GM12878 (cell line): ENCODE results near the gene FAM20B. TPM values are rescaled to one million over a fixed set of nuclear protein-coding genes. Genes with fewer than 3 reads are reported as not detected.

Experiments used
- CEBPZ ChIP-seq: fragments of 150-350 bp; IDR thresholded peaks from 2 replicates; pipeline ENCODE4 v1.6.1; 2016; ENCODE audit warnings: low read depth, low read length
- E2F4 ChIP-seq: IDR thresholded peaks from 2 replicates; pipeline ENCODE4 v1.6.1; 2012; ENCODE audit warnings: low read depth, low read length, improper control_type of control experiment
- E2F8 ChIP-seq: fragments of 450-650 bp; IDR thresholded peaks from 2 replicates; pipeline ENCODE4 v1.6.1; 2018; ENCODE audit warnings: mild to moderate bottlenecking, low read depth, moderate library complexity; ENCODE audit not compliant: partially characterized antibody
- ESRRA ChIP-seq: IDR thresholded peaks from 2 replicates; pipeline ENCODE4 v1.6.1; 2012; ENCODE audit warnings: mild to moderate bottlenecking, low read length, improper control_type of control experiment
- HDAC6 ChIP-seq: fragments of 200-600 bp; sonication (generic); IDR thresholded peaks from one replicate; pipeline ENCODE4 v1.8.0; 2017; ENCODE audit warnings: antibody characterized with exemption; ENCODE audit not compliant: unreplicated experiment
- IKZF2 ChIP-seq, 2 experiments: fragments of 450-650 bp; IDR thresholded peaks; 2 replicates each; pipeline ENCODE4 v1.6.1; 2017; ENCODE audit warnings: mild to moderate bottlenecking in 2 of 2, moderate library complexity in 2 of 2
- PAX5 ChIP-seq: IDR thresholded peaks from 2 replicates; pipeline ENCODE4 v1.6.1; 2011; ENCODE audit warnings: low read depth, low read length, borderline replicate concordance
- YBX1 ChIP-seq: fragments of 450-650 bp; IDR thresholded peaks from 2 replicates; pipeline ENCODE4 v1.6.1; 2016; ENCODE audit warnings: antibody characterized with exemption
- ZBTB4 ChIP-seq: fragments of 450-650 bp; formaldehyde crosslinking; IDR thresholded peaks from 2 replicates; pipeline ENCODE4 v1.4.0; 2022; ENCODE audit warnings: mild to moderate bottlenecking, moderate library complexity
- polyA plus RNA-seq, 11 experiments: library from polyadenylated mRNA; depleted of rRNA in 4 of 11; unstranded in 6 of 11; stranded (reverse) in 5 of 11; fragments of >200 nt; fragmentation: Nextera tagmentation in 4 of 11; fragmentation: Illumina TruSeq in 1 of 11; extraction: Ambion mirVana in 4 of 11; extraction: Trizol in 1 of 11; gene quantifications; 1 replicate in 1 of 11; 2 replicates in 10 of 11; pipeline versions ENCODE4 v1.2.1 to v1.2.3, GENCODE V29; 2011 to 2016; ENCODE audit warnings: inconsistent platforms in 2 of 11, missing spikeins in 2 of 11, low read depth in 1 of 11
- total RNA-seq, 4 experiments: library from RNA; depleted of rRNA in 3 of 4; stranded (reverse); fragments of >200 nt in 3 of 4; fragmentation: Illumina TruSeq in 1 of 4; extraction: Trizol in 1 of 4; gene quantifications; 2 replicates each; pipeline versions ENCODE4 v1.2.1 to v1.2.3, GENCODE V29; 2013 to 2021
- TF ChIP-seq, protein P1 (sequence below): fragments of 450-650 bp; IDR thresholded peaks from 2 replicates; pipeline ENCODE4 v1.6.1; 2017; ENCODE audit warnings: mild to moderate bottlenecking, low read depth, inconsistent platforms; ENCODE audit not compliant: poor library complexity, severe bottlenecking

FAM20B gene
- total and polyA plus RNA-seq, 10 of the 15 experiments (the other 5 are each of a cell fraction or from before 2014, with no cell fraction given) = 2.4 to 25.6 (median 12.8) TPM

DNA sequence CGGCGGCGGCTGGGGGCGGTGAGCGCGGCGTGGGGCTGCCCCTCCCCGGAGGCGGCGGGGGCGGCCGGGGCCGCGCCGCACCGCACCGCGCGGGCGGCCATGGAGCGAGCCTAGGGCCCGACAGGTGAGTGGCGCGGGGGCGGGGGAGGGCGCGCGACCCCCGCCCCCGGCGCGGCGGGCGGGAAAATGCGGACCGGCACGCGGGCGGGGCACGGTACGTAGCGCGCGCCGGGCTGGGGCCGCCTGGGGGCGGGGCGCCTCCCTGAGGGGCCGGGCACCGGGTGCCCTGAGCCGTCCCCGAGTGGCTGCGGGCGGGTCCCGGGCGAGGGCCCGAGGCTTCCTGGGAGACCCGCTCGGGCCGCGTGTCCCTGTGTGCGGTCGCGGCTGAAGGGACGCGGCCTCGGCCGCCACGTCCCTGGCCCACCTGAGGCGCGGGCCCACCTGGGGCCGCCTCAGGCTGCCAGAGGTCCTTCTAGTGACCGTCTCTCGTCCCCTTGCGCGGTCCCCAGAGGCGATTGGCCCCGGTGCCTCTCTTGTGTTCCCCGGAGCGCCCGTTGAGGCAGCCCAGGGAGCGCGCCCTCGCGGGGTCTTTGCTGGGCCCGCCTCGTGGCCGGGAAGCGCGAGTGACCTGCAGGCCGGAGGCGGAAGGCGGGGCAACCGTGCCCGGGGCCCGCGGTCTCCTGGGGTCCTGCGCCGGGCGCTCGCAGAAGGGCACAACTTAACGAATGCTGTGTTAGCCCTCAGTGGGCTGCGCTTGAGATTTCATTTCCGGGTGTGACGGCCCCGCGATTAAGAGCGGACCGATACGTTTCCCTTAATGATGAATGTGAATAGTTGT is 500 bp downstream of the FAM20B start (continued):
- TF ChIP-seq ZBTB4 (CRISPR knock-in tag) (no peak), E2F4 (no peak), IKZF2 (IDR thresholded peaks at IDR 0.05) (no peak), YBX1 (no peak), ESRRA (no peak), E2F8 (no peak), HDAC6 (no peak), PAX5 (no peak), CEBPZ (no peak)
- TF ChIP-seq, protein P1, sequence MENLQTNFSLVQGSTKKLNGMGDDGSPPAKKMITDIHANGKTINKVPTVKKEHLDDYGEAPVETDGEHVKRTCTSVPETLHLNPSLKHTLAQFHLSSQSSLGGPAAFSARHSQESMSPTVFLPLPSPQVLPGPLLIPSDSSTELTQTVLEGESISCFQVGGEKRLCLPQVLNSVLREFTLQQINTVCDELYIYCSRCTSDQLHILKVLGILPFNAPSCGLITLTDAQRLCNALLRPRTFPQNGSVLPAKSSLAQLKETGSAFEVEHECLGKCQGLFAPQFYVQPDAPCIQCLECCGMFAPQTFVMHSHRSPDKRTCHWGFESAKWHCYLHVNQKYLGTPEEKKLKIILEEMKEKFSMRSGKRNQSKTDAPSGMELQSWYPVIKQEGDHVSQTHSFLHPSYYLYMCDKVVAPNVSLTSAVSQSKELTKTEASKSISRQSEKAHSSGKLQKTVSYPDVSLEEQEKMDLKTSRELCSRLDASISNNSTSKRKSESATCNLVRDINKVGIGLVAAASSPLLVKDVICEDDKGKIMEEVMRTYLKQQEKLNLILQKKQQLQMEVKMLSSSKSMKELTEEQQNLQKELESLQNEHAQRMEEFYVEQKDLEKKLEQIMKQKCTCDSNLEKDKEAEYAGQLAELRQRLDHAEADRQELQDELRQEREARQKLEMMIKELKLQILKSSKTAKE = no peak
